Anterior cingulate cortex (tissue), 58 donors: ENCODE data around the gene C22orf15.
A peak's percentile ranks its signal among the peaks of the same experiment; 100 is the strongest.

Source experiments
- DNase-seq, 58 donors: peaks; one replicate each; lab custom pipeline; 2025; lab: John Stamatoyannopoulos, UW

Gene C22orf15, protein sequence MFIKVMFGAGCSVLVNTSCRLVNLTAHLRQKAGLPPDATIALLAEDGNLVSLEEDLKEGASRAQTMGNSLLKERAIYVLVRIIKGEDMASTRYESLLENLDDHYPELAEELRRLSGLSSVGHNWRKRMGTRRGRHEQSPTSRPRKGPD

DNA sequence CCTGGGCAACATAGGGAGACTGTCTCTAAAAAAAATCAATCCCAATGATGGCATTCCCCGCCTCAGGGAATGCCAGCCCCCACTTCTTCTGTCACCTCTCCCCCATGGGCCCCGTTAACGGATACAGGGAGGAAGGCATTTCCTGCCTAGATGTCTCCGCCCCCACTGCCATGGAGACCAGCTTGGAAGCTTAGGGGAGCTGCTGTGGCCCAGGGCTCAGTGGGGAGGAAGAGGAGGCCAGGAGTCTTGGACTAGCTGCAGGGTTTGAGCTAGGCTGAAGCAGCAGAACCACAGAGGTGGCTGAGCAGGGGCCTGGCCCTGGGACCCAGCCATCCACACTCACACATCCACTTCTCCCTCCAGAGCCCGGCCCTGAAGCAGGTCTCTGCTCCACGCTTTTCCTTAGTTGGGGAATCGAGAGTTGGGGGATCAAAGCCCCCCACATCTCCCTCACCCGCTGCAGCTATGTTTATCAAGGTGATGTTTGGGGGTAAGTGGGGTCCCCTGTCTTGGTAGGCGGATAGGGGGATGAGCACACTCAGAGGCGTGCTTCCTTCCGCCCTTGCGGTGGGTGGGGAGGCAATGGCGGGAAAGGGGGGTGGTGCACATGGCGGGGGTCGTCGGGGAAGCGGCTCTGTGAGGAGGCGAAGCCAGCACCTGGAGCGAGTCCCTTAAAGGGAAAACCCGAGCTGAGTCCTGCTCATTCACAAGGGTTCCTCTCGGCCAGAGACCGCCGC is at the start of gene C22orf15:
TSS of gene C22orf15 (plus strand) at position 149 of the 737 bp plus-strand sequence. CDS start at position 466, 317 bp downstream.
- DNase-seq = peak in 6 of 58 donors; percentile 14 to 41 (median 27)

DNA sequence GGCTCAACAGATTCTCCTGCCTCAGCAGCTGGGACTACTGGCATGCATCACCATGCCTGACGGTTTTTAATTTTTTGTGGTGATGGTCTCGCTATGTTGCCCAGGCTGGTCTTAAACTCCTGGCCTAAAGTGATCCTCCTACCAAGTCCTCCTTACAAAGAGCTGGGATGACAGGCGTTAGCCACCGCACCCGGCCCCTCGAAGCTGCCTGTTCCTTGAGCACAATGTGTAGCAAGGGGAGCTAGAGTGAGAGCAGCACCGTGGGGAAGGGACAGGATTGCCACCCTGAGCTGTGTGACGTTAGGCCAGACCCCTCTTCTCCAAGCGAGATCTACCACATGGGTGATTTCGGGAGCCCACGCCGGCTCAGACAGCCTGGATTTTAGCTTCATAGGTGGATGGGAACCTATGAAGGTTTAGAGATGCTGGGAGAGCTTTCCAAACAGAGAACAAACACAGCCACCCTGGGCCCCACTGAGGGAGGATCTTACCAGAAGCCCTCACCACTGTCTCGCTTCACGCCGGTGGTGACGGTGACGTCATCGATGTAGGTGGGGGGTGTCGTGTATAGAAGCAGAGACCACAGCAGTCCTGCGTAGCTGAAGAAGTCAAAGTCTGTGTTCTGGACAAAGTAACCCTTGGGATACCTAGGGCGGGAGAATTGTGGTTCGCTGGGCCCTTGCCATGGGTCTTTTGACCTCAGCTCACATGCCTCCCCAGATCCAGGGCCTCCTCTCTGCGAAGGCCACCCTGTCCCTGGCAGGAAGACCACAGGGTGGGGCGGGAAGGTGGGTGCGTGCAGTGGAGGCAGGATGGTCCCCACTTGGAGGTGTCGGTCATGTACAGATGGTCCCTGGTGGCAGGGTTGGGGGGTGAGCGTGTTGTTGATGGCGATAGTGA is 48.8 kb upstream of the C22orf15 start:
- no peak for DNase-seq

DNA sequence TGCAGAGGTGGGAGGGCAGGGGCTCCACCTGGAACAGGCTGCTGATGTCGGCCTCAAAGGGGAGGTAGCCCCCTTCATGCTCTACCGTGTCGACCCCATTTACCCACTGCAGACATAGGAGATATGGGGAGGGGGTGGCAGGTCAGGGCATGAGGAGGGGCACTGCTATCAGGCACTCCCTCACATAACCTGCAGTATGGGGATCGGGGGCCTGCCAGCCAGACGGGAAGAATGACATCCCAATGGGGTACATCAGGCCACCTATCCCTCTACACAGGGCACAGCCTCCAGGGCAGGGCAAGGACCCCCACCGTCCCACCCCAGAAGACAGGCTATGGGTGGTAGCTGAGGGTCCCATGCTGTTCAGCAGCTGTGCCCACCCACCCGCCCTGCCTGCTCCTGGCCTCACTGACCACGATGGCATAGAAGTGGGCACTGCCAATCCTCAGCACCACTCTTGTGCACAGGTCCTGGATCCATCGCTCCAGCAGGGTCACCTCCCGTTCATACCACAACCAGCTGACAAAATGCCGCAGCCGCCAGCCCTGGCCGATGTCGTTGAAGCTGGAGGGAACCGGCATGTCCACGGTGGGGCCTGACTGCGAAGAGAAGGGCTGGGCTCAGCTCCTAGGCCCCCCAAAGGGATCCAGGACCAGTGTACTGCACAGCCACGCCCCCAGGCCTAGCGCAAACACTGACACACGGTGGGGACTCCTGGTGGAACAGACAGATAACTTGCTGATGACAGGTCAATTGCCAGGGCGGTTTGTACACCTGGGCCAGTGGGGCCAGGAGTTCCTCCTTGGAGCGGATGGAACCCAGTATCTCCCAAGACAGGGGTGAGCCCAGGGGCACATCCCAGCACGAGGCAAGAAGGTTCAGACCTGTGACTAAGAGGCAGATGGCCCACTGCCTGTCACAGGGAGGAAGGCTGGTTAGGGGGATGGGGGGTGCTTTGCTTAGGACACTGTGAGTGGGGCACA is 47.9 kb upstream of the C22orf15 start:
- no peak for DNase-seq

DNA sequence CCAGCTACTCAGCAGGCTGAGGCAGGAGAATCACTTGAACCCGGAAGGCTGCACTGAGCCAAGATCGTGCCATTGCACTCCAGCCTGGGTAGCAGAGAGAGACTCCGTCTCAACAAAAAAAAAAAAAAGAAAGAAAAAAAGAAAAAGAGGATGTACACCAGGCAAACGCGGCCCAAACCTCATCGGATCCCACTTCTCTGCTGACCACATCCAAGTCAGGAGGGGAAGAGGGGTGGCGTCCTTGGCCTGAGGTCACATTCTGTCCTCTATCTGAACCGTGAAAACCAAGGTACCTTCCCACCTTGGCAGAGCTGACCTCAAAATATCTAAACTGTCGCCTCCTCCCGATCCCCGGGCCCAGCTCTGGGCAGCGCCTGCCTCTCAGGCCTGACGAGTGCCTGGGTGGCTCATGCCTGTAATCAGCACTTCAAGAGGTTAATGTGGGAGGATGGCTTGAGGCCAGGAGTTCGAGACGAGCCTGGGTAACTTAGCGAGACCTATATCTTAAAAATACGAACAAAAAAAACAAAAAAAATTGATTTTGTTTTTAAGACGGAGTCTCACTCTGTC is 46.9 kb upstream of the C22orf15 start:
- DNase-seq = no peak

DNA sequence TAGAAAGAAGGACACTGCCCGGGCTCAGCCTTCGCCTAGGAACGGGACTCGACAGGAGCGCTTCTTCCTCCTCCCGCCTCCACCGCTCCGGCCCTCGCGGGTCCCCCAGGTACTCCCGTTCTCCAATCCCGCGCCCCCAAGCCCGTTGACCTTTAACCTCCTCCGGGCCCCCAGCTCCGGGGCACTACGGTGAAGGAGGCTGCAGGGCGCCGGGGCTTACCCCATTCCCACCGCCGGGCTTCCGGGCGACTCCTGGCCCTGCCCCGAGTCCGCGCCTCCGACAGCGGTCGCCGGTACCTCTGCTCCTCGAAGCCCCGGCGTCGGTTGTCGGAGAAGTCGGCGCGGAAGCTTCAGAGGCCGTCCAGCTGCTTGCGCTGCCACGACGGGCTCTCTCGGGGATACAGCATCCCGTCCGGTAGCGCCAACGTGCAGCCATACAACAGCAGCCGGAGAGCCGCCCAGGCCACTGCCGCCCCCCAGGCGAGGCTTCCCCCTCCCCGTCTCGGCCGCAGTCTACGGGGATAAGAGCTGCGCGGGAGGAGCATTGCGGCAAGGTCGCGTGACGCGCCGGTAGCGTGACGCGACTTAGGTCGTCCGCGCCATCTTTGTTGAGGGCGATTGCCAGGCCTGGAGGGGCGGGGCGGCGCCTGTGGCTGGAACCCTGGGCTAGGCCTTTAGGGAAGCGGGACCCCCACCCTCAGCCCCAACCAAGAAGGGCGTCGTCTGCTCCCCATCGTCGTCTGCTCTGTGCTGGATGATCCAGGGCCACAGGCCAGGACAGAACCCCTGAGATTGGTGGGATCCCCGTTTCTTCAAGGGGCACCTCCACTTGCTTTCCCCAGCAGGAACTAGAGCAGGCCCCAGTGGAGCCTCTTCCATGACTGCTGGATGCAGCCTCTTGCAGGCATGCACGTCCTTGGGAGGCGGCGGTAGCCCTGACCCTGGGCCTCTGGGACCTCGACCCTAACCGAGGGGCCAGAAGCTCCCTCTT is 45.7 kb upstream of the C22orf15 start:
- peak; percentile 28 to 92 (median 79) for DNase-seq

DNA sequence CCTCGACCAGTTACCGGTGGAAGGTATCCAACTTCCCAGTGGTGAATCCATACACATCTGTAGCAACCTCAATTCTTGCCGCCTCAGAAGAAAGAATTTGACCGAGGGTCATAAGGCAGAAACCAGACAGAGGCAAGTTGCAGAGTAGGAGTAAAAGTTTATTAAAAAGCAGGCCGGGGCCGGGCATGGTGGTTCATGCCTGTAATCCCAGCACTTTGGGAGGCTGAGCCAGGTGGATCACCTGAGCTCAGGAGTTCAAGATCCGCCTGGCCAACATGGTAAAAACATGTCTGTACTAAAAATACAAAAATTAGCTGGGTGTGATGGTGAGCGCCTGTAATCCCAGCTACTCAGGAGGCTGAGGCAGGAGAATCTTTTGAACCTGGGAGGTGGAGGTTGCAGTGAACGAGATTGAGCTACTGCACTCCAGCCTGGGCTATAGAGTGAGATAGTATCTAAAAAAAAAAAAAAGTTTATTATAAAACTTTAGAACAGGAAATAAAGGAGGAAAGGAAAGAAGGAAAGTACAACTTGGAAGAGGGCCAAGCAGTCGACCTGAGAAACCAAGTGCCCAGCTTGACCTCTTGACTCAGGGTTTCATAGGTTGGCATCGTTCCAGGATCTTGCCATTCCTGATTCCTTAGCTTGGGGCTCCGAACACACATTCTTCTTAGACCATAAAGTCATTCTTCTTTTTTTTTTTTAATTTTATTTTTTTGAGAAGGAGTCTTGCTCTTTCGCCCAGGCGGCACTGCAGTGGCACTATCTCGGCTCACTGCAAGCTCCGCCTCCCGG is 44.2 kb upstream of the C22orf15 start:
- no peak for DNase-seq

DNA sequence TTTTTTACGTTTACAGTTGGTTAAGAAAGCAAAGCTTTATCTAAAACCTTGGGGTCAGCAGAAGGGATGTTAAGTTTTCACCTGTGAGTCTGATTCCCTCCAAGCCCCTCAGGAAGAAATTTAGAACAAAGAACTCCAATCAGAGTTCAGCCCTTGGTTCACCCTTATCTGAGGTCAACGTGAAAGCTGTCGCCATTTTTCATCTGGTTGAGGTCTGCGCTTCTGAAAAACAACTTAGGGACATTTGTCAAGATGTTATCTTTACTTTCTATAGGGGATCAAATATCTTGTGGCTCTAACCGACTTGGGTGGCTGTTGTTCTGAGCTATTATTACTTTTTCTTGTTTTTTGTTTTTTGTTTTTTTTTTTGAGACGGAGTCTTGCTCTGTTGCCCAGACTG is 41.9 kb upstream of the C22orf15 start:
- no peak for DNase-seq

DNA sequence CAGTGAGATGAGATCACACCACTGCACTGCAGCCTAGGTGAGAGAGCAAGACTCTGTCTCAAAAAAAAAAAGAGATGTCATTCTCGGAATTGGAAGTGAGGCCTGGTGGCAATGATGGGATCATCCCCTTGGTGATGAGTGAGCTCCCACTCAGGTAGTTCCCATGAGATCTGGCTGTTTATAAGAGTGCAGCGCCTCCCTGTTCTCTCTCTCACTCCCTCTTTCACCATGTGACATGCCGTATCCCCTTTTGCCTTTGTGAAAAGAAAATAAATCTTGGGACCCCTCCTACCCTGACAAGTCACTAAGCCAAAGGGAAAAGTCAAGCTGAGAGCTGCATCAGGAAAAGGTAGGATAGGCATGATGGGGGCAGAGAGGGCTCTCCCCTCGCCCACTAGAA is 40.6 kb upstream of the C22orf15 start:
- DNase-seq = no peak

DNA sequence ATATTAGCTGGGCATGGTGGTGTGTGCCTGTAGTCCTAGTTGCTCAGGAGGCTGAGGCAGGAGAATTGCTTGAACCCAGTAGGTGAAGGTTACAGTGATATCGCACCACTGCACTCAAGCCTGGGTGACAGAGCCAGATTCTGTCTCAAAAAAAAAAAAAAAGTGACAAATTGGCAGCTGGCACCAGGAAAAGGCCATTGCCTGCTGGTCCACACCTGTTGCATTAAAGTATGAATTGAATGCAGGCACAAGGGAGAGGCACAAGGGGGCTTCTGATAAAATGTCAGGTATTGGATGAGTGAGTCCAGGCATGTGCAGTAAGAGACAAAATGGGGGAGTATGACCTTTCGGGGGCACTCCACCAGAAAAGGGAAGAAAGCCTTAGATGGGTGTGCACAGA is 40.1 kb upstream of the C22orf15 start:
- no peak for DNase-seq

DNA sequence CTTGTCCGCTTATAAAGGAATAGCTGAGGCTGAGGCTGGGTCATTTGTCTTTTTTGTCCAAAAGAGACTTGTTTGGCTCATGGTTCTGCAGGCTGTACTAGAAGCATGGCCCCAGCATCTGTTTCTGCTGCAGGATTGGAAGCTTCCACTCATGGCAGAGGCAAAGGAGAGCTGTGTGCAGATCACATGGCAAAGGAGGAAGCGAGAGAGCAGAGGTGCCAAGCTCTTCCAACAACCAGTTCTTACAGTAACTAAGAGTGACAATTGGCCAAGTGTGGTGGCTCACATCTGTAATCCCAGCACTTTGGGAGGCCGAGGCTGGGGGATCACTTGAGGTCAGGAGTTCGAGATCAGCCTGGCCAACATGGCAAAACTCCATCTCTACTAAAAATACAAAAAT is 34.7 kb upstream of the C22orf15 start:
- DNase-seq = peak in 3 of 58 donors; percentile 5 to 18 (median 7)

DNA sequence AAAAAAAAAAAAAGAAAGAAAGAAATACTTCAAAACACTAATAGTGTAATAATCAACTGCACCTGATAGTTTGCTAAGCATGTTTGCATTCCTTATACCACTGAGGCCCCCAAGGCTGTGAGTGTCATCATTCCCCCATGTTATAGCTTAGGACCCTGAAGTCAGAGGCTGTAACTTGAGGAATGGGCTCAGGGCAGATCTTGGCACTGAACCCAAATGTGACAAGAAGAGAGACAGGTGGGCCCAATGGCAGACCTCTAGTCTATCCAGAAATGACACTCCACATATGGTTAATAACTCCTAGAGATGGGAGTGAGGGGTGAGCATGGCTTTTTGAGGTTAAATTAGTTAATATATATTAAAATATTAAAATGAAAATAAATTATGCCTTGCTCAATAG is 25.1 kb upstream of the C22orf15 start:
- no peak for DNase-seq

DNA sequence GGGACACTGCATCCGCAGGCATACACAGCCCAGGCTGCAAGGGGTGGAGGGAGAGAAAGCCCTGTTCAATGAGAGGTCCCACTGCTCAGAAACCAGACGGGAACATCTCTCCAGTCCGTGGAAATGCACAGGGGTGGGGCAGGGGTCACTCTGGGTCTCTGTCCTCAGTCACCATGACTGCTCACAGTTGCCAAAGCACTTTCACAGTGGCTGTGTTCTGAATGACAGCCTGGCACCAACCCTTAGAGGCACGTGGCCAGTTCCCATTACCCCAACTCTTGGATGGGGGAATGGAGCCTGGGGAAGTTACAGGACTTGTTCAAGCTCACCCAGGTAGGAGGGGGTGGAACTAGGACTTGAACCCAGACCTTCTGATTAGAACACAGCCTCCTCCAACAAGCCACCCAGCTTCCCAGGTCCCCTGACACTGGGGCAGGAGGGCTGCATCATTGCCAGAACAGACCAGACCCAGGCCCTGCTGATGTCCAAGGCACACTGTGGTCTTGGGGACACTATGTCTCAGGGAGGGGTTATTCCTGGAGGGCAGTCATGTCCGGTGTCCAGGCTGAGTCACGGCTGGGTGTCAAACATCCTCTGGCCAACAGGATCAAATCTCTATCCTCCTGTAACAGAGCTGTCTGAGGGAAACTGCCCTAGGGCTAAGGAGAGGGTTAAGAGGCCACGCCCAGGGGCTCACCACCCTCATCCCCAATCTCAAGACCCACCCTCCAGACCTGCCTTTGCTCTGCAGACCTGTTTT is 20.1 kb upstream of the C22orf15 start:
- peak in 1 of 58 donors; percentile 7 for DNase-seq

DNA sequence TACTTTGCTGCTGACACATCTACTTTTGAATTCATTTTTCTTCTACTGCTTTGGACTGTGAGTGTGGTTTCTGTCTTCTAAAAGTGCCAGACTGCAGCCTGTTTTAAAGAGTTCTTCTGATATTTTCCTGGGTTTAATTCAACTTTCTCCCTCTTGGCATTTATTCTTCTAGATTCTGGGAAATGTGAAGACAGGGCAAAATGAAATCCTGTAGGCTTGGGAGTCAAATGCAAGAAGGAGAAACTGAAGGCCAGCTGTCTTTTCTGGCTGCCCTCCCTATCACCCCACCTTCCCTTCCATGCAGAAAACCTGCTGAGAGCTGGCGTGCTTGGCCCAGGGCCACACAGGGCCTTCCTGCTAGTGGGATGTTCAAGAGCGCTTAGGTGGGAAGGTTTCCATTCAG is 19.5 kb upstream of the C22orf15 start:
- DNase-seq = peak in 11 of 58 donors; percentile 16 to 70 (median 46)

DNA sequence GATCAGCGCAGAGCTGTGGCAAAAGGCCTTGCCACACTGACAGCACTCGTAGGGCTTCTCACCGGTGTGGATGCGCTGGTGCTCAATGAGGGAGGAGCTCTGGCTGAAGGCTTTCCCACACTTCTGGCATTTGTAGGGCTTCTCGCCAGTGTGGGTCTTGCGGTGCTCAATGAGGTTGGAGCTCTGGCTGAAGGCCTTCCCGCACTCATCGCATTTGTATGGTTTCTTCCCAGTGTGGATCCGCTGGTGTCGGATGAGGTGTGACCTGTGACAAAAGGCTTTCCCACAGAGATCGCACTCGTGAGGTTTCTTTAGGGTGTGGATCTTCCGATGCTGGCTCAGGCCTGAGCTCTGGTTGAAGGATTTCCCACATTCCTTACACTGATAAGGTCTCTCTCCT is 18.8 kb upstream of the C22orf15 start:
- no peak for DNase-seq

DNA sequence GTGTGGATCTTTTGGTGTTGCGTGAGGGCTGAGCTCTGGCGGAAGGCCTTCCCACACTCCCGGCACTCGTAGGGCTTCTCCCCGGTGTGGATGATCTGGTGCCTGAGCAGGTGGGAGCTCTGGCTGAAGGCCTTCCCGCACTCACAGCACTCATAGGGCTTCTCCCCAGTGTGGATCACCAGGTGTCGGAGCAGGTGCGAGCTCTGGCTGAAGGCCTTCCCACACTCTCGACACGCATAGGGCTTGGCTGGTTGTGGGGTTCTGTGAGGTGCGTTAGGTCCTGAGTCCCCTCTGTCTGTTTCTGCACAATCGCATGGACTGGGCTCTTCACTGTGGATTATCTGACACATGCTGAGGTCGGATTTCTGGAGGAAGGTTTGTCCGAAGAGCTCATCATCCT is 18.3 kb upstream of the C22orf15 start:
- no peak for DNase-seq

DNA sequence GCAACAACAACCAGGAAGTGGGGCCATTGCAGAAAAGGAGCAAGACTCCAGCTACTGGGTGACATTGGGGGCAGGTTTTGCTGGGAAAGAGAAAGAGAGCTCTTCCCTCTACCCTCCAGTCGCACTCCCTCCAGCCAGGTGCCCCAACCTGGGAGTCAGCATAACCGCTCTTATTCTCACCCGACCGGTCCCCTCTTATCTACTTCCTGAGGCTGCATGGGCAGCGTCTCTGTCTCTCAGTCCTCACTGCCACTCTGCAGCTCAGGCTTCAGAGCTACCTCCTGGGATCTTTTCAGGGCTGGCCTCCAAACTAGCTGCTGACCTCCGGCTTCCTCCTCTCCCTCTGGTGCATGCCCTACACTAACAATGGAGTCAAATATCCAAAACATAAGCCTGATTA is 17.0 kb upstream of the C22orf15 start:
- no peak for DNase-seq

DNA sequence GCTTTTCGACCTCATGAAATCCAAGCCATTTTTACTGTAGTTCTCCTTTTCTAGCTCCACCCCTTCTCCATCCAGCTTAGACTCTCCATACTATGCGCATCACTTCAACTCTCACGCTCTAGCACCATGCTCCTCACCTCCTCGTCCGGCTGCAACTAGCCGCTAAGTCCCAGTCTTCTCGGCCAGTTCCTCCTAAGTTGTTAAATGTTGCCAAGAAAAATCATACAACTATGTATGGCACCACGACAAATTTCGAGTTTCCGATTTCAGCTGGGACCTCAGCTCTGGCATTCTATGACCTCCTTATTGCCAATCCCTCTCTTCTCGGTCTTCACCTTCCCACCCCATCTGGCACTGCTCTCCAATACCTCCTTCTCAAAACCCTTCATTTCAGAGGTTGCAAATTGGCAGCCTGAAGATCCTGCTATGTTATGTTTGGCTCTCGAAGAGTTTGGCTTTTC is 12.9 kb upstream of the C22orf15 start:
- DNase-seq = no peak
